Adrenal gland (tissue), 5 donors: ENCODE measurements around the gene RBM26.

Source experiments
- POLR2A ChIP-seq, 2 donors: fragments of 450-650 bp; IDR thresholded peaks; one replicate each; pipeline ENCODE4 v1.6.1; 2017; ENCODE audit warnings: antibody characterized with exemption in 2 of 2, mild to moderate bottlenecking in 2 of 2, moderate library complexity in 1 of 2
- TF ChIP-seq, protein P1 (sequence below), 6 experiments: fragments of 450-650 bp in 4 of 6; fragments of 200-600 bp in 2 of 6; sonication (generic) in 1 of 6; IDR thresholded peaks; 1 replicate in 5 of 6; 2 replicates in 1 of 6; pipeline versions ENCODE4 v1.5.1 to v1.8.0; 2016 to 2021; ENCODE audit warnings: antibody characterized with exemption in 6 of 6, mild to moderate bottlenecking in 2 of 6, moderate library complexity in 1 of 6
- donor health status: DM: no; HTN: no; CAD: no.

DNA sequence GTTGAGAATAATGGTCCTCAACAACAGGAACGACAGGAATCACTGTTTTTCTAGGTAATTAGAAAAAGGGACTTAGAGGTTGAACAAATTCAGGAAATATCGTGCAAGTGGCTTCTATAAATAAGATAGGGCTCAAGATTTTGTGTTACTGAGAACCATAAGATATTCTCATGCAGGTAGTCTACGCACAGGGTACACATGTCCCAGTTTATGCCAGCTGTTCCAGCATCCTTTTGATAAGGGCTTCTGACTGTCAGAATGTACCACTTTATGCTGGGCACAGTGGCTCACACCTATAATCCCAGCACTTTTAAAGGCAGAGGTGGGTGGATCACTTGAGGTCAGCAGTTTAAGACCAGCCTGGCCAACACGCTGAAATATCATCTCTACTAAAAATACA is 32.1 kb downstream of the RBM26 start:
- TF ChIP-seq, protein P1, sequence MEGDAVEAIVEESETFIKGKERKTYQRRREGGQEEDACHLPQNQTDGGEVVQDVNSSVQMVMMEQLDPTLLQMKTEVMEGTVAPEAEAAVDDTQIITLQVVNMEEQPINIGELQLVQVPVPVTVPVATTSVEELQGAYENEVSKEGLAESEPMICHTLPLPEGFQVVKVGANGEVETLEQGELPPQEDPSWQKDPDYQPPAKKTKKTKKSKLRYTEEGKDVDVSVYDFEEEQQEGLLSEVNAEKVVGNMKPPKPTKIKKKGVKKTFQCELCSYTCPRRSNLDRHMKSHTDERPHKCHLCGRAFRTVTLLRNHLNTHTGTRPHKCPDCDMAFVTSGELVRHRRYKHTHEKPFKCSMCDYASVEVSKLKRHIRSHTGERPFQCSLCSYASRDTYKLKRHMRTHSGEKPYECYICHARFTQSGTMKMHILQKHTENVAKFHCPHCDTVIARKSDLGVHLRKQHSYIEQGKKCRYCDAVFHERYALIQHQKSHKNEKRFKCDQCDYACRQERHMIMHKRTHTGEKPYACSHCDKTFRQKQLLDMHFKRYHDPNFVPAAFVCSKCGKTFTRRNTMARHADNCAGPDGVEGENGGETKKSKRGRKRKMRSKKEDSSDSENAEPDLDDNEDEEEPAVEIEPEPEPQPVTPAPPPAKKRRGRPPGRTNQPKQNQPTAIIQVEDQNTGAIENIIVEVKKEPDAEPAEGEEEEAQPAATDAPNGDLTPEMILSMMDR (IDR thresholded peaks at IDR 0.05): no peak
- no peak for TF ChIP-seq POLR2A (IDR thresholded peaks at IDR 0.05)
